Stomach (tissue), 4 donors: Measurements from ENCODE around the gene ADCK2.

Experiments used
- CTCF ChIP-seq, 7 experiments: fragments of 450-650 bp in 4 of 7; fragments of 200-600 bp in 3 of 7; sonication (generic) in 3 of 7; IDR thresholded peaks; one replicate each; pipeline ENCODE4 v1.5.1; 2016 to 2019; ENCODE audit warnings: antibody characterized with exemption in 7 of 7, control low read depth in 2 of 7, mild to moderate bottlenecking in 1 of 7
- POLR2A ChIP-seq, 4 donors: fragments of 450-650 bp; IDR thresholded peaks; one replicate each; pipeline ENCODE4 v1.6.1; 2016; ENCODE audit warnings: antibody characterized with exemption in 4 of 4, control low read depth in 2 of 4, mild to moderate bottlenecking in 1 of 4, moderate library complexity in 1 of 4
- POLR2AphosphoS5 ChIP-seq, 3 donors: sonication (generic); formaldehyde crosslinking; IDR thresholded peaks; one replicate each; pipeline ENCODE4 v1.6.1; 2016; ENCODE audit warnings: antibody characterized with exemption in 3 of 3

GRCh38 chr7:140734096-140734495, 61.4 kb downstream of the ADCK2 start:
- no peak for TF ChIP-seq POLR2A (IDR thresholded peaks at IDR 0.05)
- TF ChIP-seq CTCF (IDR thresholded peaks at IDR 0.05): no peak
- no peak for TF ChIP-seq POLR2AphosphoS5 (IDR thresholded peaks at IDR 0.05)
